ENCODE measurements around the gene BCR.

GRCh38 chr22:23289851-23290724 is 109.8 kb downstream of the BCR start:
- TF ChIP-seq, protein P1, sequence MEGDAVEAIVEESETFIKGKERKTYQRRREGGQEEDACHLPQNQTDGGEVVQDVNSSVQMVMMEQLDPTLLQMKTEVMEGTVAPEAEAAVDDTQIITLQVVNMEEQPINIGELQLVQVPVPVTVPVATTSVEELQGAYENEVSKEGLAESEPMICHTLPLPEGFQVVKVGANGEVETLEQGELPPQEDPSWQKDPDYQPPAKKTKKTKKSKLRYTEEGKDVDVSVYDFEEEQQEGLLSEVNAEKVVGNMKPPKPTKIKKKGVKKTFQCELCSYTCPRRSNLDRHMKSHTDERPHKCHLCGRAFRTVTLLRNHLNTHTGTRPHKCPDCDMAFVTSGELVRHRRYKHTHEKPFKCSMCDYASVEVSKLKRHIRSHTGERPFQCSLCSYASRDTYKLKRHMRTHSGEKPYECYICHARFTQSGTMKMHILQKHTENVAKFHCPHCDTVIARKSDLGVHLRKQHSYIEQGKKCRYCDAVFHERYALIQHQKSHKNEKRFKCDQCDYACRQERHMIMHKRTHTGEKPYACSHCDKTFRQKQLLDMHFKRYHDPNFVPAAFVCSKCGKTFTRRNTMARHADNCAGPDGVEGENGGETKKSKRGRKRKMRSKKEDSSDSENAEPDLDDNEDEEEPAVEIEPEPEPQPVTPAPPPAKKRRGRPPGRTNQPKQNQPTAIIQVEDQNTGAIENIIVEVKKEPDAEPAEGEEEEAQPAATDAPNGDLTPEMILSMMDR (IDR thresholded peaks at IDR 0.05), result no peak
- no peak for TF ChIP-seq POLR2A (IDR thresholded peaks at IDR 0.05)
